Measurements from ENCODE around the gene ESRRG.

The ESRRG gene

DNA sequence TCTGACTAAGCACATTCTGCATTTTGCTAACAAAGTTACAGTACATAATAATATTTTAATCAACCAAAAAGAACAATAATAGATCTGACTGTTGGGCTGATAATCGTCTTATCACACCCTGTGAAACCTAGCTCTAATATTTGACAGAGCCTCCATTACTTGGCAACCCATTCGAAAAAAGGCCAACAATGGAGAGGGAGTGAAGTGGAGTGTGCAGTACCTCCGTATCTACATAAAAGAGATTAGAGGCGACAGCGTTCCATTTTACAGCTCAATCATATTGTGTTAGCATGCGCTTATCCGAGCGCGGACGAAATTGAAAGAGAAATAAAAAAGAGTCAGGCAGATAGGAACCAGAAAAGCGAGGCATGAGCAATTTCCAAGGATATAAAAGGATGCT lies 162.7 kb downstream of the ESRRG start:
- H3K4me3 ChIP-seq (ENCODE audit: low read depth, low read length) = no peak overlapping the region
- TF ChIP-seq, protein P1, sequence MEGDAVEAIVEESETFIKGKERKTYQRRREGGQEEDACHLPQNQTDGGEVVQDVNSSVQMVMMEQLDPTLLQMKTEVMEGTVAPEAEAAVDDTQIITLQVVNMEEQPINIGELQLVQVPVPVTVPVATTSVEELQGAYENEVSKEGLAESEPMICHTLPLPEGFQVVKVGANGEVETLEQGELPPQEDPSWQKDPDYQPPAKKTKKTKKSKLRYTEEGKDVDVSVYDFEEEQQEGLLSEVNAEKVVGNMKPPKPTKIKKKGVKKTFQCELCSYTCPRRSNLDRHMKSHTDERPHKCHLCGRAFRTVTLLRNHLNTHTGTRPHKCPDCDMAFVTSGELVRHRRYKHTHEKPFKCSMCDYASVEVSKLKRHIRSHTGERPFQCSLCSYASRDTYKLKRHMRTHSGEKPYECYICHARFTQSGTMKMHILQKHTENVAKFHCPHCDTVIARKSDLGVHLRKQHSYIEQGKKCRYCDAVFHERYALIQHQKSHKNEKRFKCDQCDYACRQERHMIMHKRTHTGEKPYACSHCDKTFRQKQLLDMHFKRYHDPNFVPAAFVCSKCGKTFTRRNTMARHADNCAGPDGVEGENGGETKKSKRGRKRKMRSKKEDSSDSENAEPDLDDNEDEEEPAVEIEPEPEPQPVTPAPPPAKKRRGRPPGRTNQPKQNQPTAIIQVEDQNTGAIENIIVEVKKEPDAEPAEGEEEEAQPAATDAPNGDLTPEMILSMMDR (IDR thresholded peaks at IDR 0.05; ENCODE audit: low read depth, low read length, missing control alignments) = no peak
- no peak for DNase-seq (ENCODE audit: low read depth)

DNA sequence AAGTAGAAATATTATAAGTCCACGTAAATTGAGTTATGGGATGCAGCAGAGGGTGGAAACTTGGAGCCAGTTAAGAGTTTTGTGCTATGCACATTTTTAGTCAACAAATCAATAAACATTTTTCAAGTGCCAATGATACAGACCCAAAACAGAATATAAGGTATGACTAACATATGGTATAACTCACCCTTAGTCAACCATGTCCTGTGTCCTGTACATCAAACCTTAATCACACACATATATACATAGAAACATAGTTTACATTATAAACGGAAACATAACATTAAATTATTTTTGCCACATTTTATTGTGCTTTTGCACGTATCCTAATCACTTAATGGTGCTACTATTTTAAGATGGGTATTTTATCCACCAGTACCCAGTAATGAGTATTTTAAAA lies 163.9 kb downstream of the ESRRG start:
- TF ChIP-seq, protein P1 (IDR thresholded peaks at IDR 0.05; ENCODE audit: low read depth, low read length, missing control alignments) = no peak
- H3K4me3 ChIP-seq (ENCODE audit: low read depth, low read length) = no peak overlapping the region
- no peak for DNase-seq (ENCODE audit: low read depth)

DNA sequence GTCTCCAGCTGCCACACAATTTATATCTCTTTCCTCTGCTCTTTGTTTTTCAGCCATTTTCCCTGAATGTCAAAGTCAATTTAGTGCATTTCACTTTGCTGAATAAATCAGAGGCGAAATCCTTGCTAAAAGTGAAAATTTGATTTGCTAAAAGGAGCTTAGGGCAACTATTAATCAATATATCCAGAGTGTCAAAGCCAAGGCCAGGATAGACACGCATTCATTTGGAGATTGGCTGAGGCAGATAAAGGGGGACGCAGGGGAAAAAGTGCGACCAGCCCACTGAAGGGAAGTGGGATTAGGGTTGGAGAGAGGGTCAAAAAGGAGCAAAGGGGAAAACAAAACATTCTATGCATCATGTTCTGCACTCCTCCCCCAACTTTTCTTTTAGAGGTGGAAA lies 167.6 kb downstream of the ESRRG start:
- DNase-seq (ENCODE audit: low read depth) = no peak
- TF ChIP-seq, protein P1 (IDR thresholded peaks at IDR 0.05; ENCODE audit: low read depth, low read length, missing control alignments) = no peak
- no peak overlapping the region for H3K4me3 ChIP-seq (ENCODE audit: low read depth, low read length)

DNA sequence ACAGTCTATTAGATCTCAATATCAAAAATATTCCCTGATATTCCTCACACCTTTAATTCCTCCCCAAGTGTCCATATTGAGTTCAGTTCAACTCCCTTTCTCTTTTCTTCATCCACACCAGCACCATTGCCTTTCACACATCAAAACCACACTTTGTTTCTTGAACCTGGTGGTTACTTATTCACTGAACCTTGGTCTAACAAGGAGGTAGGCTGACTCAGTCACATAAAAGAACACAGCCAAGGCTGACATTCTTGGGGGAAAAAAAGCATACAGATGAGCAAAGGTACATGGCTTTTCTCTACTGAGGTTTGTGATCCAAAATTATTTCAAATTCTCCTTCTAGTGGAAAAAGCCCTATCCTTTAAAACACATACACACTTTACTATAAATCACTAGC lies 168.3 kb downstream of the ESRRG start:
- no peak overlapping the region for H3K4me3 ChIP-seq (ENCODE audit: low read depth, low read length)
- DNase-seq (ENCODE audit: low read depth) = no peak
- TF ChIP-seq, protein P1 (IDR thresholded peaks at IDR 0.05; ENCODE audit: low read depth, low read length, missing control alignments) = no peak

DNA sequence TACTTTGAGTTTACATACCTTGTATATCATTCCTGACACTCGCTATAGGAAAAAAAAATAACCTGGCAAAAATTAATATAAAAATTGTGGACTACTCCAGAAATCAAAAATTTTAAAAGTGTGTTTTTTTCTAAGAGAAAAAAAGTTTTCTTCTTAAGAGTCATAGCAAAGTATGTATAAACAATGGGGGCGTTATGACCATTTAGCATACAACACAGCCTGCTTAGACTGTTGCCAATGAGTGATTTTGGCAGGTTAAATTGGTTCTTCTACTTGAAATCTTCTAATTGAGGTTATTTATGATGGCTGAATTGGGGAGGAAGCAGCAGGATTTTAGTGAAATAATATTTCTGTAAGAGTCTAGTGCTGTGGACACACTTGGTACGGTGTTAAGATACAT lies 169.5 kb downstream of the ESRRG start:
- TF ChIP-seq, protein P1 (IDR thresholded peaks at IDR 0.05; ENCODE audit: low read depth, low read length, missing control alignments) = no peak
- no peak overlapping the region for H3K4me3 ChIP-seq (ENCODE audit: low read depth, low read length)
- DNase-seq (ENCODE audit: low read depth) = no peak

DNA sequence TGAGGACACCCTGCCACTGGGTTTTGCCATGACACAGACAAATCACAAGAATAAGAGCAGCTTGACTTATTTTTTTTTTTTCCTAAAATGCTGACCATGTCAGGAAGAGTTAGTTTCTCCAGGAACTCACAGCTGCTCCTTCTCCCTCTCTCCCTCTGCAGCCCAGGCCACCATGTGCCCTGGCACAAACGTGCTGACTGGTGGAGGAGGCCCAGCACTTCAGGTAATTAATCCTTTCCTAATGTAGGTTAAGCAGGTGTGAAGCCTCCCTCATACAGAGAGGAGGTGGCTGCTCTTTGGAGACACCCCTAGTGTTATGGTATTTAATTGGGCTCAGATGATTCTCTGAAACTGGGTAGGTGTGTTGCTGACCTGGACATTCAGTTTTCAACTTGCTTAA lies 170.2 kb downstream of the ESRRG start:
- no peak for DNase-seq (ENCODE audit: low read depth)
- TF ChIP-seq, protein P1 (IDR thresholded peaks at IDR 0.05; ENCODE audit: low read depth, low read length, missing control alignments) = no peak
- H3K4me3 ChIP-seq (ENCODE audit: low read depth, low read length) = no peak overlapping the region

DNA sequence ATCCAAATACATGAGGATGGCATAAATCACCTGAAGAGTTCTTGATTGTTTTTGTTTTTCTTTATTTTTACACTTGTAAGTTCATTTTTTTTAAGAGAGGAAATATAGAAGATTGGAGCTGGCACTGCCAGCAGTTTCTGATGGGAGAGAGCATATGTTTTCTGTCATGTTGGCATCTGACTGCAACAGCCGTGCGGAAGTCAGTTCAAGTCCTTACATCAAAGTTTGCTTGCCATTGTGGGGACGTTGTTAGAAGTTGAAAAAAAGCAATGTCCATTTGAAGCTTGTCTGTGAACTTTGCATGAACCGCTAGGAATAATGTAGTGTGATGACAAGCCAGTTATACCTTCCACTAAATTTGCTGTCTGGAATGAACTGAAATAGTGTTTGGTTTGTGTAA lies 173.4 kb downstream of the ESRRG start:
- H3K4me3 ChIP-seq (ENCODE audit: low read depth, low read length) = no peak overlapping the region
- TF ChIP-seq, protein P1 (IDR thresholded peaks at IDR 0.05; ENCODE audit: low read depth, low read length, missing control alignments) = no peak
- no peak for DNase-seq (ENCODE audit: low read depth)
